Measurements from ENCODE around the gene NFXL1. TPM values are rescaled to one million over a fixed set of nuclear protein-coding genes. Genes with fewer than 3 reads are reported as not detected.

NFXL1 gene
- total and polyA plus RNA-seq, 2 donors (not counting 1 experiment from before 2014, with no cell fraction given) = 9.6 to 14.1 TPM

- DNase-seq (ENCODE audit: low read depth in 2 of 2) = no peak
Observed at GRCh38 chr4:47945930-47946726, 31.7 kb upstream of the NFXL1 start.

GRCh38 chr4:47942081-47942819, 27.9 kb upstream of the NFXL1 start:
- Histone ChIP-seq H3K4me3 (replicated peaks in 1 of 4; ENCODE audit: control extremely low read depth in 1 of 4, insufficient read depth in 1 of 4, low read depth in 3 of 4, low read length in 4 of 4) (no peak overlapping the region), H3K4me2 (ENCODE audit: extremely low read depth, insufficient read depth, low read length) (no peak overlapping the region), H4K20me1 (ENCODE audit: control insufficient read depth, extremely low read depth, insufficient read depth, low read length) (no peaks in the 10 kb centered on the region), H3K9ac (ENCODE audit: insufficient read depth, low read length) (no peak overlapping the region), H3K9me3 (ENCODE audit: control insufficient read depth, insufficient read depth, low read depth, low read length) (no peaks in the 10 kb centered on the region), H3K36me3 (ENCODE audit: control insufficient read depth, insufficient read depth, low read length) (no peaks in the 10 kb centered on the region), H3K4me1 (ENCODE audit: control insufficient read depth, extremely low read depth, insufficient read depth, low read length) (no peaks in the 10 kb centered on the region), H3K27me3 (ENCODE audit: control insufficient read depth, insufficient read depth, low read length) (no peaks in the 10 kb centered on the region), H2AFZ (ENCODE audit: low read length) (no peak overlapping the region), H3K27ac (ENCODE audit: insufficient read depth, low read length) (no peak overlapping the region), H3K79me2 (ENCODE audit: control insufficient read depth, insufficient read depth, low read length) (no peaks in the 10 kb centered on the region)
- TF ChIP-seq CTCF (conservative IDR thresholded peaks at IDR 0.05 in 1 of 2, IDR thresholded peaks at IDR 0.05 in 1 of 2; ENCODE audit: low read depth in 1 of 2, low read length in 2 of 2) = no peak
- no peak for TF ChIP-seq EZH2 (IDR thresholded peaks at IDR 0.05; ENCODE audit: low read length, missing control alignments)
- no peak for DNase-seq (ENCODE audit: low read depth in 2 of 2)

More at GRCh38 chr4:47945930-47946726, 31.7 kb upstream of the NFXL1 start:
- no peaks in the 10 kb centered on the region for H4K20me1 ChIP-seq (ENCODE audit: control insufficient read depth, extremely low read depth, insufficient read depth, low read length)
- no peaks in the 10 kb centered on the region for H3K36me3 ChIP-seq (ENCODE audit: control insufficient read depth, insufficient read depth, low read length)
- H3K9ac ChIP-seq (ENCODE audit: insufficient read depth, low read length) = no peak overlapping the region
- H3K79me2 ChIP-seq (ENCODE audit: control insufficient read depth, insufficient read depth, low read length) = no peaks in the 10 kb centered on the region
- no peak overlapping the region for H3K4me3 ChIP-seq (replicated peaks in 1 of 4; ENCODE audit: control extremely low read depth in 1 of 4, insufficient read depth in 1 of 4, low read depth in 3 of 4, low read length in 4 of 4)
- H3K9me3 ChIP-seq (ENCODE audit: control insufficient read depth, insufficient read depth, low read depth, low read length) = no peaks in the 10 kb centered on the region
- peak in 1 of 2 donors; percentile 14 for TF ChIP-seq CTCF (conservative IDR thresholded peaks at IDR 0.05 in 1 of 2, IDR thresholded peaks at IDR 0.05 in 1 of 2; ENCODE audit: low read depth in 1 of 2, low read length in 2 of 2)
- TF ChIP-seq EZH2 (IDR thresholded peaks at IDR 0.05; ENCODE audit: low read length, missing control alignments) = no peak
- no peak overlapping the region for H2AFZ ChIP-seq (ENCODE audit: low read length)
- no peak overlapping the region for H3K27ac ChIP-seq (ENCODE audit: insufficient read depth, low read length)
- no peak overlapping the region for H3K4me2 ChIP-seq (ENCODE audit: extremely low read depth, insufficient read depth, low read length)
- no peaks in the 10 kb centered on the region for H3K4me1 ChIP-seq (ENCODE audit: control insufficient read depth, extremely low read depth, insufficient read depth, low read length)
- no peaks in the 10 kb centered on the region for H3K27me3 ChIP-seq (ENCODE audit: control insufficient read depth, insufficient read depth, low read length)

- Histone ChIP-seq H3K4me1 (ENCODE audit: control insufficient read depth, extremely low read depth, insufficient read depth, low read length) (no peaks in the 10 kb centered on the region), H3K9ac (ENCODE audit: insufficient read depth, low read length) (no peak overlapping the region)
- TF ChIP-seq CTCF (conservative IDR thresholded peaks at IDR 0.05 in 1 of 2, IDR thresholded peaks at IDR 0.05 in 1 of 2; ENCODE audit: low read depth in 1 of 2, low read length in 2 of 2) (no peak), EZH2 (IDR thresholded peaks at IDR 0.05; ENCODE audit: low read length, missing control alignments) (no peak)
Observed at GRCh38 chr4:47939456-47939855, 25.1 kb upstream of the NFXL1 start.

More at GRCh38 chr4:47939456-47939855, 25.1 kb upstream of the NFXL1 start:
- Histone ChIP-seq H3K27ac (ENCODE audit: insufficient read depth, low read length) (no peak overlapping the region), H3K4me2 (ENCODE audit: extremely low read depth, insufficient read depth, low read length) (no peak overlapping the region), H3K27me3 (ENCODE audit: control insufficient read depth, insufficient read depth, low read length) (no peaks in the 10 kb centered on the region), H3K9me3 (ENCODE audit: control insufficient read depth, insufficient read depth, low read depth, low read length) (no peaks in the 10 kb centered on the region), H3K79me2 (ENCODE audit: control insufficient read depth, insufficient read depth, low read length) (no peaks in the 10 kb centered on the region), H3K4me3 (replicated peaks in 1 of 4; ENCODE audit: control extremely low read depth in 1 of 4, insufficient read depth in 1 of 4, low read depth in 3 of 4, low read length in 4 of 4) (no peak overlapping the region), H4K20me1 (ENCODE audit: control insufficient read depth, extremely low read depth, insufficient read depth, low read length) (no peaks in the 10 kb centered on the region), H3K36me3 (ENCODE audit: control insufficient read depth, insufficient read depth, low read length) (no peaks in the 10 kb centered on the region), H2AFZ (ENCODE audit: low read length) (no peak overlapping the region)
- no peak for DNase-seq (ENCODE audit: low read depth in 2 of 2)
